ENCODE measurements around the gene SH3GL2. TPM values are rescaled to one million over a fixed set of nuclear protein-coding genes. Genes with fewer than 3 reads are reported as not detected.

The SH3GL2 gene
- total RNA-seq = under 0.01 and 0.29 TPM in 2 replicates

DNA sequence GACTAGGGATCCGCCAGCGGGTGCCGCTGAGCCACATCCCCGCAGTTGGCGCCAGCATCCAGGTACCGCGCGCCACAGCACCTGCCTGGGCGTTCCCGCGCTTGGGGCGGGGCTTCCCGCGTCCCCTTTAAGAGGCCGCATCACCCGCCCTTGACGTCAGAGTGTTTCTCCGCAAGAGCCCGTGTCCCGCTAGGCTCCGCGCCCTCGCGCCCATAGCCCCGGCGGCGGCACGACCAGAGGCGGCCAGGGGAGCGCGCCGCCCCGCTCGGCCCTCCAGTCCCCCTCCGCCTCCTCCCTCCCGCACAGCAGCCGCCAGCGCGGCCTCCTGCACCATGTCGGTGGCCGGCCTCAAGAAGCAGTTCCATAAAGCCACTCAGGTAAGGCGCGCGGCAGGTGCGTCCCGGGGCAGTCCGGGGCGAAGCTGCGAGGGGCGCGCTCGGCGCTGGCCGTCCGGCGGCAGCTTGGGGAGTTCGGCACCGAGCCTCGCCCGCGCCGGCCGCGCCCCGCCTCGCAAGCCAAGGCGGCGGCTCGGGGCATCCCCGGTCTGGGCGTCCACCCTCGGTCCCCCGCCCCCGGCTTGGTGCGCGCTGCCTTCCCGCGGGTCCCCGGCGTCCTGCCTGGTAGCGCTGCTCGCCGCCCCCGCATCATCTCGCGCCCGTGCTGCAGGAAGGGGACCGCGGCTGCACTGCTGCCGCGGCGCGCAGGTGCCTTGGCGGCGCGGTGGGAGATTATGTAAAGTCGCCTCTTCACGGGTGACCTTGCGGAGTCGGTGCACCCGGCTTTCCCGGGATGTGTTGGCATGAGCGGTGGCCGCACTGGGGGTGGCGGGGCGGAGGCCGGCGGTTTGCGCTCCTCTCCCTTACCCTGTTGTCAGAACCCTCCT, at the start of gene SH3GL2:
SH3GL2 (plus strand) TSS at position 156 of the 883 bp plus-strand sequence.

Data from vein endothelial cell (primary cell).